HG02610 (cell line): ENCODE data around the gene UNC93A.
"Not testable (repeated sequence)": the region's sequence is repeated elsewhere in the genome, so short reads cannot be mapped to it uniquely, and the experiment has no call there.

Source experiments
- ATAC-seq: cut with Tn5 transposase; IDR thresholded peaks from one replicate; pipeline ENCODE4 v1.9.1; 2021; ENCODE audit warnings: mild to moderate bottlenecking, moderate library complexity; ENCODE audit not compliant: unreplicated experiment

UNC93A gene

DNA sequence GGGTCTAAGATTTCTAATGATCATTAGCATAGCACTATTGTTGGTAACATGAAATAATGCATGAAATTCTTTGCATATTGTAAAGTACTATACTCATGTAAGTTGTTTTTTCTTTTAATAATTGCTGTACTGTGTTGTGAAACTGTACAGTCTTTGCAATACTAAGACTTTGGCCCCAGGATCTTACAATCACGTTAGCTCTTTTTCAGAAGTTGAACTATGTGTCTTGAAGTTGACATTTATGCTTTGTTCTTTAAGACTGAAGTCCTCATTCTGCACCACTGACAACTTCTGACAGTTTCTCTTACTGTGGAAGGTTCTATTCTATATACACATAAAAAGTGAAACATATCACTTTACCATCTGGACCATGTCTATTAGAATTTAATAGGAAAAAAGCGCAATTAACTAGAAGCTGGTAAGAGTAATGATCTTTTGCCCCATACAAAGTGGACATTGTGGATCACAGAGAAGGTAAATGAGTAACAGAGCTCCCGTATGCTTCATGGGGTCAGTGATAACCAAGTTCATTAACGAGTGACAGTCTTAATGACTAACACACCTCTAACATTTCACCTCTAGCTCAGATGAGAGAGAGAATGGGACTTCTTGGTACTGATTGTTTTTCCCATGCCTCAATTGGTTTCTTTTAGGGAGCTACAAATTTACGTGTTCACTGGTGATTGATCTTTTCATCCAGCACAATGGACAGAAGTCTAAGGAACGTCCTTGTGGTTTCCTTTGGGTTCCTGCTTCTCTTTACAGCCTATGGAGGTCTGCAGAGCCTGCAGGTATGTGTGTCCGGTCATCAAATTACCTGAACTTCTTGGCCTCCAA is at the start of gene UNC93A:
Gene UNC93A, plus strand, starts transcription at position 530 of the 837 bp plus-strand sequence. Its CDS starts 175 bp downstream, at position 705.
- no peak for ATAC-seq

GRCh38 chr6:167241321-167242134 is 49.6 kb upstream of the UNC93A start:
- not testable (repeated sequence) for ATAC-seq

- not testable (repeated sequence) for ATAC-seq
Observed at GRCh38 chr6:167242135-167242506, 49.0 kb upstream of the UNC93A start.

DNA sequence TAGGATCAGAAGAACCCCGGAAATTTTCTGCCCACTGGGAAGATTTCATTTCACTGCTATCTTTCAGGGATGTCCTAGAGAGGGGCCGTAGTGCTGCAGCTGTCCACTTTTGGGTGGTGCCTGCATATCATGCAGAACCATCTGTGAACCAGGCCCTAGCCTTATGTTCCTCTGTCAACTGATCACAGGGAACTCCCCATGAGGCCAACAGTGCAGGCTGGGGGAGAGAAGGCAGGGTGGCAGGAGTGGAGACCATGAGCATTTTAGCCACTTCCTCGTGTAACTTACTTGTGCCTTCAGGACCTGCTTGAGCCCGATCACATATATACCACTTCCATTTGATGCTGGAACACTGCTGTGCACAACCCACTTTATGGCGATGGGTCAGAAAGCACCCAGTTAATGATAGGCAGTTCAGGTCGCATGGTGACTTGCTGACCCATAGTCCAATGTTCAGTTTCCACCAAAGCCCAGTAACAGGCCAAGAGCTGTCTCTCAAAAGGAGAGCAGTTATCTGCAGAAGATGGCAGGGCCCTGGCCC is 48.5 kb upstream of the UNC93A start:
- ATAC-seq, result not testable (repeated sequence)

GRCh38 chr6:167244064-167244960 is 46.8 kb upstream of the UNC93A start:
- ATAC-seq, result no peak

- ATAC-seq, result no peak
Observed at GRCh38 chr6:167244991-167245390, 46.1 kb upstream of the UNC93A start.

GRCh38 chr6:167245591-167245990 is 45.5 kb upstream of the UNC93A start:
- ATAC-seq, result no peak

DNA sequence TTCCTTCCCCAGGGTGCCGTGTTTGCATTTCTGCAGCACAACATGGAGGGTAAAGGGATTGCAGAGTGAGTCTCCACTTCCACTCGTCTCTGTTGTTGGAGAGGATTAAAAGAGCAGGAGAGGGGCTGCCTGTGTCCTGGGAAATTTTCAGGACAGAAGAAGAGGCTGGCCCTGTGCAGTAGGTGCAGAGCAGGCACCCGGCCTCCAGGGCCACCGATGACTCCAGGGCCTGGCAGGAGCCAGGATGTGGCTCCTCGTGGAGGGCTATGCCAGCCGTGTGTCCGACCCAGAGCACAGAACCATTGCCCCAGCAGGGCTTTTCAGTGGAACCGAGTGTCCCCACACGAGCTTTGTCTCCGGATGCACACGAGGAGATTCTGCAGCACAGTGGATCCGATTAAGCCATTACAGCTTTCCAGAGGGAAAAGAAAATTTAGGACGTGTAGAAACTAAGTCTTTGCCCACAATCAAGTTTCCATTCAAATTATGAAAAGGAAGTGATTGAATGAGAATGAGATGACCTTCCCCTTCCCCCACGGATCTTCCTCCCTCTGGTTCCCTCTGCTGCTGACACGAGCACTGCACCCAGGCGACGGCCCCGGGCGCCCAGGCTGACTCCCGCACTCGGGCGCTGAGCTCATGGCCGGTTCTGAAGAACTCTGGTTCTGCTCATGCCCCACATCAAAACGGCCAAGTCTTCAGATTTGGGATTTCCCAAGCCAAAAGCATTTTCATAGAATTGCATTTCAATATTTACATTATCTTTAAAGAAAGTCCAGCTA is 43.1 kb upstream of the UNC93A start:
- no peak for ATAC-seq

GRCh38 chr6:167248878-167249455 is 42.1 kb upstream of the UNC93A start:
- not testable (repeated sequence) for ATAC-seq

GRCh38 chr6:167252271-167252670 is 38.8 kb upstream of the UNC93A start:
- ATAC-seq, result no peak

DNA sequence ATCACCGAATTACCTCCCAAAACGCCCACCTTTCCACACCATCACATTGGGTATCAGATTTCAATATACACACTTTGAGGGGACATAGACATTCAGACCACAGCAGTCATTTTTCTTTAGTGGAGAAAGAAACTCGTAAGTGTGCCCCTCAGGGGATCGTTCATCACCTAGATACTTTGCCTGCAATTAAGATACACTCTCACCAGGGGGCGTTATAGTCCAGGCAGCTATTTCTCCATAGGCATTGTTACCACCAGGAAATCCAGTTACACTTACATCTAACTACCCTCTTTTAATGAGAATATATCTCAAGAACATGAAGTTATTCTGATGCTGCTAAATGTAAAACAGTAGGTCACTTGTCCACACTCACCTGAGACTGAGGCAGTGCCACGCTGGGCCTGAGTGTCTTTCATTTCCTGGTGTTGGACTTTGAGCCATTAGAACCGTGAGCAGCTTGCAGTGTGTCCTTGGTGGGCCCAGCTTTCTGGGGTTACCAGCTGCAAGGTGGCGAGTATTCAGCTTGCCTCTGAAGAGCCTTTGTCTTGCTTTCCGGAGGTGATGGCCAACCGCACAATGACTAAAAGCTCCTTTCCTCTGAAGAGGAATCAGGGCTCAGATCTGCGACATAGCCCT is 35.1 kb upstream of the UNC93A start:
- ATAC-seq, result no peak

DNA sequence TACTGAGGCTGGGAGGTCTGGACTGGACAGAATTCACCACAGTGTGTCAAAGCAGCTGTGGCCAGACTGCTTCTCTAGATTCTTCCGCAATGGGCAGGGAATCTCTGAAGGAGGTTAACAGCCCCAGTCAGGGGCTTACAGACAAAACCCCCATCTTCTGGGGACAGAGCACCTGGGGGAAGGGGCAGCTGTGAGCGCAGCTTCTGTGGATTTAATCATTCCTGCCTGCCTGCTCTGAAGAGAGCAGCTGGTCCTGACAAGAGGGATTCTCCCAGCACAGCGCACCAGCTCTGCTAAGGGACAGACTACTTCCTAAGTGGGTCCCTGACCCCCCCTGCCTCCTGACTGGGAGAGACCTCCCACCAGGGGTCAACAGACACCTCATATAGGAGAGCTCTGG is 32.5 kb upstream of the UNC93A start:
- no peak for ATAC-seq

DNA sequence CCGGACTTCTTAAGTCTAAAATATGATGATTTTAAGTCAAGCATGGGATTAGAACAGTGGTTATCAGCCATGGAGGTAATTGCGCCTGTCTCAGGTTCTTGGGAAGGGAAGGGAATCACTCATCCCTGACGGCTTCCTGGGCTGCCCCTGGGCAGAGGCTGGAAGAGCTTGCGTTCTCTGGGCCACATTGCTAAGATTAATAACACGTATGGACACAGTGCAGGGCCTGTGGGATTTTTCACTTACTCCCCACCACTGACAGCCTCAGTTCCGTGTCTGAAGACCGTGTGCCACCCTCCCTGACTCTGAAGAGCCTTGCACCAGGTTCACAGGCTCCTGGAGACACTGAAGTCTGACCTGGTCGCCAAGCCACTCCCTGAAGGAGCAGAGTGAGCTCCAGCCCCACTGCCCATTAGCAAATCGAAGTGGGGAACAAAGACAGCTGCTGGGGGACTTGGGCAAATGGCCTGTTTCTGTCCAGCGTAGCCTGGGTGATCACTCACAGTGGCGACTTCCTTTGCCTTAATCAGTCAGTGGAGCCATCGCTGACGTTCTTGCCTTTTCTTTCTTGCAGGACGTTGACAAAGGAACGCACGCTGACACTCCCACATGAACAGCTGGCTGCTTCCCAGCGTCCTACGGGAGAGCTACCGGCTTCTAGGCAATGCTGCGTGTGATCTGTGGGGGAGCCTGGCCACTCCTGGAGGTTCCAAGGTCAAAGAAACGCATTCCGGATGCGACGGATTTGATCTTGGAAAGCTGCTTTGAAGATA is 24.9 kb upstream of the UNC93A start:
- not testable (repeated sequence) for ATAC-seq

GRCh38 chr6:167266830-167267555 is 24.1 kb upstream of the UNC93A start:
- no peak for ATAC-seq

DNA sequence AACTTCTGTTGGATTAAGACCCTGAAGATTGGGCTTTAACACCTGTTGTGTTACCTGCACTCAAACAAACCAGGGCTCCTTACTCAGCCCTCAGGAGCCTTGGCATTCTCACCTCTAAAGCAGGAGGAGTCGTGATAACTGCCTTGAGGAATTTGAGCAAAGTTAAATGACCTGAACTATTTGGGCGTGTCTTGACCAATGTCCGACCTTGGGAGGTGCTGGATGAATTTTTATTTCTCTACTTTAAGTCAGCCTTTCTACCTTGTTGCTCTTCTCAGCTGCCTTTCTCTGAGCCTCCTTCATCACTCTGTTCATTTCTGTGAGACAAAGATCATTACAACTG is 23.6 kb upstream of the UNC93A start:
- not testable (repeated sequence) for ATAC-seq

DNA sequence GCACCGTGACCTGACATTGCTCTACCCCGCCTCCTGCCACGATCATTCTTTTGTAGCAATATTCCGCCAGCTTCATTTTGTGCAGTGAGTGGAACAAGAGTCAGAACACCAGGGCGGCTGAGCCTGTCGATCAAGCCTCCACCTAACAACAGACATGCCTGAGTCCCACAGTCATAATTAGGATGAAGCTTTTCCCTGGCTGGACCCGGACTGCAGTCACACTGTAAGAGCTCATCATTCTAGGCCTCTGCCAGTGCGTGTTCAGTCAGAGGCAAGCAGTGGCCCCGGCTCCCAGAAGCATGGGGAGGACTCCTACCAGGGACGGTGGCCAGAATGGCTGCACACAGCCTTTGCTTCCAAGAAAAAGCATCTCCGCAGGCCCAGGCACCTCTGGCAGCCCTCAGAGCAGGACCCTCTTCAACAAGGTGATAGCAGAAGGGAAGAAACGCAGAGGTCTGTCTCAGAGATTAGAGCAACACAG is 23.2 kb upstream of the UNC93A start:
- ATAC-seq, result no peak

DNA sequence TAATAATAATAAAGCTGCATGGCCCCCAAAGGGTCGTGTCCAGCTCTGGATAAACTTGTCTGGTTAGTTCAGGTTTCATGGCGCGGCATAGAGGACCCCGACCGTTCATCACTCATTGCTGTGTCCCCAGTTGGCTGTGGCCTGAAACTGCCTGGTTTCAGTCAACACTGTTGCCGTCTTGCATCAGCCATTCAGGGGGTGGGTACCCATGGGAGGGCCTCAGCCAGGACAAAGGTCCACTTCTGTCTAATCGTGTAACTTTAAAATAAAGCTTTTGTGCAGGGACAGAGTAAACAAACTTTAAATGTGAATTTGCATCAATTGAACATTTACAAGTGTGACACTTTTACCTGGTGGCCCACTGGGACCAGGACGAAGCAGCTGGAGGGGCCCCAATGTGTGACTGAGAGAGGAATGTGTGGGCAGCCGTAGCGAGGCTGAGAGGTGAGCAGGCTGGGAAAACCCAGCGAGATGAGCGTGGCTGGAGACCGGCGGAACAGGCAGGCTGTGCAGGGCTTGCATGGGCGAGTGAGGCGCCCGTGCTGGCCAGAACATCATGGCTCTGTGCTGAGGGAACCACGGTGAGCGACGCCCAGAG is 22.3 kb upstream of the UNC93A start:
- ATAC-seq, result no peak
